H1 (cell line): Measurements from ENCODE around the gene EXOC2. TPM values are rescaled to one million over a fixed set of nuclear protein-coding genes. Genes with fewer than 3 reads are reported as not detected.

Source experiments
- CTCF ChIA-PET: fragments of 300-600 bp; sonication (Branson Sonifier 250); formaldehyde crosslinking; loops from one replicate; lab custom pipeline; 2021; ENCODE audit not compliant: partially characterized antibody; lab: Charles Lee
- POLR2A ChIA-PET: fragments of 300-600 bp; sonication (Branson Sonifier 250); formaldehyde crosslinking; loops from one replicate; lab custom pipeline; 2021; ENCODE audit warnings: inconsistent platforms; ENCODE audit not compliant: partially characterized antibody; lab: Charles Lee
- DNase-seq, 2 experiments: peaks; one replicate each; pipeline versions ENCODE4 v3.0.0 to v3.0.0-alpha.2; 2010 to 2022; ENCODE audit warnings: low spot score in 2 of 2, low read depth in 1 of 2, mixed read lengths in 1 of 2
- FAIRE-seq: peaks from 2 replicates; lab custom pipeline; 2011; peaks lifted over from hg19 to GRCh38; lab: Jason Lieb, UNC
- H2AFZ ChIP-seq: 2 replicates; pipeline ENCODE4 v1.8.1; 2012; ENCODE audit warnings: low read length, inconsistent platforms
- H2AK5ac ChIP-seq: 2 replicates; pipeline ENCODE4 v1.6.1; 2013; ENCODE audit warnings: low read depth, low read length
- H2BK120ac ChIP-seq: replicated peaks from 2 replicates; pipeline ENCODE3; 2013; ENCODE audit warnings: low read depth, low read length, inconsistent platforms
- H2BK12ac ChIP-seq: 2 replicates; pipeline ENCODE4 v1.6.1; 2013; ENCODE audit warnings: low read depth, low read length
- H2BK15ac ChIP-seq: 2 replicates; pipeline ENCODE4 v1.6.1; 2013; ENCODE audit warnings: low read length
- H2BK20ac ChIP-seq: 2 replicates; pipeline ENCODE4 v1.6.1; 2013; ENCODE audit warnings: low read length
- H2BK5ac ChIP-seq: 2 replicates; pipeline ENCODE4 v1.6.1; 2013; ENCODE audit warnings: low read depth, low read length
- H3K14ac ChIP-seq: 2 replicates; pipeline ENCODE4 v1.6.1; 2013; ENCODE audit warnings: inconsistent platforms; ENCODE audit not compliant: insufficient read length
- H3K18ac ChIP-seq: 2 replicates; pipeline ENCODE4 v1.6.1; 2013; ENCODE audit warnings: low read length; ENCODE audit errors: extremely low read depth
- H3K23ac ChIP-seq: 2 replicates; pipeline ENCODE4 v1.6.1; 2013; ENCODE audit warnings: inconsistent platforms; ENCODE audit not compliant: insufficient read length
- H3K23me2 ChIP-seq: 2 replicates; pipeline ENCODE4 v1.6.1; 2013; ENCODE audit warnings: low read depth, low read length
- H3K27ac ChIP-seq: 2 replicates; pipeline ENCODE4 v1.6.1; 2011; ENCODE audit warnings: low read depth, low read length, inconsistent platforms
- H3K27me3 ChIP-seq, 4 experiments: replicated peaks in 1 of 4; 1 replicate in 1 of 4; 2 replicates in 3 of 4; pipeline versions ENCODE4 v1.6.1 to v1.8.1; 2011 to 2013; ENCODE audit warnings: low read length in 3 of 4, mild to moderate bottlenecking in 3 of 4, inconsistent platforms in 2 of 4, mixed read lengths in 2 of 4, moderate library complexity in 1 of 4; ENCODE audit not compliant: control insufficient read depth in 3 of 4, insufficient read depth in 3 of 4; ENCODE audit errors: extremely low read depth in 1 of 4
- H3K36me3 ChIP-seq, 4 experiments: 2 replicates each; pipeline versions ENCODE4 v1.6.1 to v1.8.1; 2011 to 2013; ENCODE audit warnings: mild to moderate bottlenecking in 4 of 4, low read length in 3 of 4, moderate library complexity in 2 of 4, control low read depth in 1 of 4, inconsistent platforms in 1 of 4; ENCODE audit not compliant: insufficient read depth in 4 of 4, control insufficient read depth in 2 of 4
- H3K4ac ChIP-seq: replicated peaks from 2 replicates; pipeline ENCODE3; 2013; ENCODE audit warnings: low read length, low read depth, mixed read lengths, inconsistent platforms; ENCODE audit not compliant: insufficient read length
- H3K4me1 ChIP-seq, 4 experiments: replicated peaks in 1 of 4; 1 replicate in 1 of 4; 2 replicates in 3 of 4; pipeline versions ENCODE4 v1.6.1 to v1.8.1; 2011 to 2013; ENCODE audit warnings: low read length in 3 of 4, inconsistent platforms in 2 of 4, mixed read lengths in 1 of 4; ENCODE audit not compliant: insufficient read depth in 4 of 4, control insufficient read depth in 3 of 4
- H3K4me2 ChIP-seq, 2 experiments: 2 replicates each; pipeline versions ENCODE4 v1.6.1 to v1.8.1; 2011 to 2013; ENCODE audit warnings: low read depth in 2 of 2, low read length in 2 of 2, control low read depth in 1 of 2, inconsistent platforms in 1 of 2, mild to moderate bottlenecking in 1 of 2; ENCODE audit not compliant: insufficient read depth in 1 of 2
- H3K4me3 ChIP-seq, 4 experiments: fragments of 200-600, 300-600 bp in 1 of 4; sonication (generic), shearing (Covaris generic), sonication (Bioruptor Twin) in 1 of 4; 2 replicates each; pipeline versions ENCODE4 v1.5.1 to v1.8.1; 2011 to 2016; ENCODE audit warnings: low read length in 4 of 4, low read depth in 3 of 4, control low read depth in 2 of 4, inconsistent platforms in 2 of 4, mild to moderate bottlenecking in 2 of 4, mixed read lengths in 1 of 4, moderate library complexity in 1 of 4; ENCODE audit not compliant: insufficient read depth in 2 of 4; ENCODE audit errors: extremely low read depth in 1 of 4
- H3K56ac ChIP-seq: replicated peaks from 2 replicates; pipeline ENCODE3; 2013; ENCODE audit warnings: low read depth, mild to moderate bottlenecking, mixed read lengths, low read length, inconsistent platforms; ENCODE audit not compliant: insufficient read length
- H3K79me1 ChIP-seq: 2 replicates; pipeline ENCODE4 v1.6.1; 2013; ENCODE audit warnings: low read depth, low read length, control low read depth
- H3K79me2 ChIP-seq, 2 experiments: 2 replicates each; pipeline versions ENCODE4 v1.6.1 to v1.8.1; 2012 to 2013; ENCODE audit warnings: low read length in 2 of 2, mild to moderate bottlenecking in 2 of 2, inconsistent platforms in 1 of 2; ENCODE audit not compliant: insufficient read depth in 2 of 2, control insufficient read depth in 1 of 2
- H3K9ac ChIP-seq, 4 experiments: replicated peaks in 1 of 4; 1 replicate in 1 of 4; 2 replicates in 3 of 4; pipeline versions ENCODE4 v1.6.1 to v1.8.1; 2011 to 2013; ENCODE audit warnings: low read depth in 3 of 4, low read length in 3 of 4, control low read depth in 2 of 4, mild to moderate bottlenecking in 2 of 4, moderate library complexity in 2 of 4, inconsistent platforms in 1 of 4; ENCODE audit errors: extremely low read depth in 1 of 4
- H3K9me3 ChIP-seq, 2 experiments: 2 replicates each; pipeline versions ENCODE4 v1.6.1 to v1.8.1; 2012 to 2013; ENCODE audit warnings: mild to moderate bottlenecking in 2 of 2, moderate library complexity in 2 of 2, control low read depth in 1 of 2, inconsistent platforms in 1 of 2, low read depth in 1 of 2, low read length in 1 of 2, mixed read lengths in 1 of 2; ENCODE audit not compliant: insufficient read depth in 2 of 2
- H4K20me1 ChIP-seq, 2 experiments: replicated peaks in 1 of 2; 2 replicates each; pipeline versions ENCODE3 to v1.8.1; 2011 to 2013; ENCODE audit warnings: inconsistent platforms in 2 of 2, low read length in 2 of 2, mild to moderate bottlenecking in 1 of 2; ENCODE audit not compliant: insufficient read depth in 2 of 2, control insufficient read depth in 1 of 2
- H4K5ac ChIP-seq: 2 replicates; pipeline ENCODE4 v1.6.1; 2013; ENCODE audit warnings: low read length, low read depth, mixed read lengths, inconsistent platforms; ENCODE audit not compliant: insufficient read length
- H4K8ac ChIP-seq: 2 replicates; pipeline ENCODE4 v1.8.0; 2013; ENCODE audit warnings: mild to moderate bottlenecking, moderate library complexity, low read length, inconsistent platforms; ENCODE audit not compliant: insufficient read depth; ENCODE audit errors: extremely low read depth
- H4K91ac ChIP-seq: replicated peaks from 2 replicates; pipeline ENCODE3; 2013; ENCODE audit warnings: low read length, mixed read lengths, inconsistent platforms; ENCODE audit not compliant: insufficient read length
- EGR1 ChIP-seq: IDR thresholded peaks from 2 replicates; pipeline ENCODE4 v1.6.1; 2011; ENCODE audit warnings: low read depth, low read length, borderline replicate concordance
- GABPA ChIP-seq: IDR thresholded peaks from 2 replicates; pipeline ENCODE4 v1.6.1; 2011; ENCODE audit warnings: mild to moderate bottlenecking, low read length, moderate library complexity, borderline replicate concordance; ENCODE audit not compliant: insufficient read depth
- JUN ChIP-seq: IDR thresholded peaks from 2 replicates; pipeline ENCODE4 v1.6.1; 2011; ENCODE audit warnings: low read depth, mild to moderate bottlenecking, improper control_type of control experiment, low read length
- NANOG ChIP-seq: IDR thresholded peaks from 2 replicates; pipeline ENCODE4 v1.6.1; 2011; ENCODE audit warnings: low read length, low read depth, mild to moderate bottlenecking, inconsistent platforms; ENCODE audit not compliant: insufficient read depth, poor library complexity, severe bottlenecking
- RBBP5 ChIP-seq: IDR thresholded peaks from 2 replicates; pipeline ENCODE4 v1.7.1; 2012; ENCODE audit warnings: low read depth, mild to moderate bottlenecking, inconsistent platforms, low read length, moderate library complexity, borderline replicate concordance
- RXRA ChIP-seq: IDR thresholded peaks from 2 replicates; pipeline ENCODE4 v1.6.1; 2011; ENCODE audit warnings: low read depth, mild to moderate bottlenecking, low read length, moderate library complexity; ENCODE audit not compliant: insufficient read depth
- SAP30 ChIP-seq: fragments of 300-600 bp; sonication (generic); IDR thresholded peaks from 2 replicates; pipeline ENCODE4 v1.7.1; 2012; ENCODE audit warnings: low read length, moderate library complexity, mild to moderate bottlenecking, inconsistent platforms; ENCODE audit not compliant: insufficient read depth, insufficient replicate concordance
- polyA plus RNA-seq, 7 experiments: library from polyadenylated mRNA; depleted of rRNA in 3 of 7; stranded (reverse) in 5 of 7; unstranded in 2 of 7; fragments of >200 nt in 5 of 7; fragments of 200-250 nt in 2 of 7; gene quantifications; 1 replicate in 5 of 7; 2 replicates in 1 of 7; 4 replicates in 1 of 7; pipeline versions ENCODE4 v1.2.1 to v1.2.3, GENCODE V29; 2011 to 2013; ENCODE audit warnings: missing spikeins in 2 of 7, mixed read lengths in 2 of 7
- total RNA-seq: library from RNA; stranded (reverse); fragmentation: NEBNext Ultra II Directional; extraction: Animal tissue kit (Norgen Biotek cat#: 25700); gene quantifications from 2 replicates; pipeline ENCODE4 v1.2.1, GENCODE V29; 2021
- TF ChIP-seq, protein P1 (sequence below): IDR thresholded peaks from 2 replicates; pipeline ENCODE4 v1.6.1; 2011; ENCODE audit warnings: low read depth, mild to moderate bottlenecking, low read length; ENCODE audit not compliant: insufficient read depth
- TF ChIP-seq, protein P2 (sequence below): IDR thresholded peaks from 2 replicates; pipeline ENCODE4 v1.6.1; 2011; ENCODE audit warnings: low read length, improper control_type of control experiment

EXOC2 gene
- total and polyA plus RNA-seq, 2 of the 8 experiments (the other 6 are each of a cell fraction or from before 2014, with no cell fraction given) = 25.5 to 44.4 TPM

DNA sequence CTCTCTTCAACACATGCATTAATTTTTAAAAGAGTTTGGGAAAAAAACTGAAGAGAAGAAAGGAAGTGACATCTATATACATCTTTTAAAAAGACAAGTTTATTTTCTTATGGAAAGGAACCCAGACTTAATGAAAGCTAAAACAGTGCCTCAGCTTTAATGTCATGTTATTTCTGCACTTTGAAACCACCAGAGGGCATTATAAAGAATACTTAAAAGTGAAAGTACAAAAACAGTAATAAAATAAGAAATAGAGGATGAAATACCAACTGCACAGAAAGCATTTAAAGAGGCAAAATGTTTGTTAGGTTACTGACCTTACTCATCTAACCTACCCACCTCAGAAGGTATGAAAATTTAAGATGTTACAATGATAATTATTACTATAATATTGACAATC lies 134.8 kb downstream of the EXOC2 start:
- POLR2A ChIA-PET = no interaction called here
- Histone ChIP-seq H3K9ac (no peak overlapping the region), H2BK5ac (no peak overlapping the region; the same call in 1 of the 2 replicates), H3K79me2 (no peaks in the 10 kb centered on the region), H4K8ac (no peak overlapping the region), H2BK120ac (no peak overlapping the region), H3K4me2 (no peak overlapping the region), H3K23ac (no peak overlapping the region), H2BK20ac (no peak overlapping the region), H3K4ac (no peak overlapping the region), H2BK15ac (no peak overlapping the region), H3K4me1 (no peaks in the 10 kb centered on the region), H3K9me3 (no peaks in the 10 kb centered on the region), H4K5ac (no peak overlapping the region), H3K18ac (no peak overlapping the region), H3K36me3 (peaks cover 3 to 52% (median 15%) of the 10 kb centered on the region in 4 experiments; a peak in 7 of 8 replicates), H3K27ac (no peak overlapping the region), H3K23me2 (no peaks in the 10 kb centered on the region), H3K27me3 (no peaks in the 10 kb centered on the region), H4K91ac (no peak overlapping the region), H2AK5ac (no peak overlapping the region), H3K79me1 (no peaks in the 10 kb centered on the region), H3K56ac (no peak overlapping the region), H2BK12ac (no peak overlapping the region), H4K20me1 (no peaks in the 10 kb centered on the region), H3K4me3 (no peak overlapping the region), H3K14ac (no peak overlapping the region), H2AFZ (no peak overlapping the region)
- TF ChIP-seq, protein P1, sequence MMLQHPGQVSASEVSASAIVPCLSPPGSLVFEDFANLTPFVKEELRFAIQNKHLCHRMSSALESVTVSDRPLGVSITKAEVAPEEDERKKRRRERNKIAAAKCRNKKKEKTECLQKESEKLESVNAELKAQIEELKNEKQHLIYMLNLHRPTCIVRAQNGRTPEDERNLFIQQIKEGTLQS = no peak
- TF ChIP-seq NANOG (no peak), EGR1 (no peak), SAP30 (no peak), JUN (no peak), RBBP5 (no peak), GABPA (no peak), RXRA (no peak)
- TF ChIP-seq, protein P2, sequence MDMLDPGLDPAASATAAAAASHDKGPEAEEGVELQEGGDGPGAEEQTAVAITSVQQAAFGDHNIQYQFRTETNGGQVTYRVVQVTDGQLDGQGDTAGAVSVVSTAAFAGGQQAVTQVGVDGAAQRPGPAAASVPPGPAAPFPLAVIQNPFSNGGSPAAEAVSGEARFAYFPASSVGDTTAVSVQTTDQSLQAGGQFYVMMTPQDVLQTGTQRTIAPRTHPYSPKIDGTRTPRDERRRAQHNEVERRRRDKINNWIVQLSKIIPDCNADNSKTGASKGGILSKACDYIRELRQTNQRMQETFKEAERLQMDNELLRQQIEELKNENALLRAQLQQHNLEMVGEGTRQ = no peak
- CTCF ChIA-PET = interaction anchor here (0.9 to 1.3 kb wide), 3 partner anchors 9 to 34 kb away, joined by 3 to 5 read pairs (median 3); no protein-coding TSS in a partner anchor
- DNase-seq = no peak
- no peak for FAIRE-seq
